Right ventricle myocardium superior (tissue), 1 donor: ENCODE data around the gene AUH. TPM values are rescaled to one million over a fixed set of nuclear protein-coding genes. Genes with fewer than 3 reads are reported as not detected.

ENCODE experiments used
- ATAC-seq: fragments of 200-7000 bp; cut with Tn5 transposase; one replicate; pipeline ENCODE4 v1.9.1; 2020; ENCODE audit warnings: mild to moderate bottlenecking; ENCODE audit not compliant: poor library complexity
- DNase-seq: peaks from one replicate; pipeline ENCODE4 v3.0.0-alpha.2; 2020
- intact Hi-C: fragments of 100-400 bp; cut with DNase I; formaldehyde crosslinking; loops from one replicate; pipeline ENCODE4 v1.11.2; 2022
- total RNA-seq: library from RNA; stranded (reverse); fragmentation: NEBNext Ultra II Directional; extraction: Animal tissue kit (Norgen Biotek cat#: 25700); gene quantifications from one replicate; pipeline ENCODE4 v1.2.1, GENCODE V29; 2021
- donor health status: DM: no; HTN: yes; CAD: no; lungs with severe emphysema.

AUH gene
- total RNA-seq, 1 donor from 2014 or later: 38.5 TPM

DNA sequence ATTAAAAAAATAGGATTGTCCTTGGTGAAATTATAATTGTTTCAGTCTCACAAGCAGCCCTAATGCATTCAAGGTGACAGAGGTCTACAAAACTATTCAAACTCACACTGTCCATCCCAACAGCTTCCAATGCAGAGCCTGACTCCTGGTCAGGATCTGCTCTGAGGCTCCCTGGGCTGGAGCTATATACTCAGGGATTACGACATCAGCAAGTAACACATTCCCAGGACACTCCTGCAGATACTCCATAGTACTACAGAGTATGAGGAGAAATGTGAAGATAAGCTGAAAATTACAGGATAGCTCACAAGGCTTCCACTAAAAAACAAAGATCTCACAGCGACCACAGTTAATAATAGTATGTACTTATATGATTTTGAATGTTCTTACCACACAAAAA is 130.1 kb downstream of the AUH start:
- DNase-seq (no peak), ATAC-seq (no peak)
- intact Hi-C loops: no loop called here

DNA sequence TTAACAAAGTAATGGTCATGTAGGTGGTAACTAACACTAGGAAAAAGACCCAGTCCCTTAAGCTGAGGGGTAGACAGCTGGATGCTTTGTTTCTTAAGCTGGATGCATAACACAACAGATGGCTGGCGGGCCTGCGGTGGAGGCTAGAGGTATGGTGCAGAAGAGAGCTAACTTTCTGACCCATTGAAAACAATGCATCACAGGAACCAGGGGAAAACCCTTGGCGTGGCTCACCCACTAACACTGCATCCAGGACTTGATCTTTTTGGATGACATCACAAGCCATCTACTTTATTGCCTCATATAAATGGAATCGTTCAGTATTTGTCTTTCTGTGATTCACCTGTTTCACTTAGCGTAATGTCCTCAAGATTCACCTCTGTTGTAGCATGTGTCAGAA is 138.7 kb downstream of the AUH start:
- ATAC-seq: peak; percentile 23
- intact Hi-C loops: no loop called here

DNA sequence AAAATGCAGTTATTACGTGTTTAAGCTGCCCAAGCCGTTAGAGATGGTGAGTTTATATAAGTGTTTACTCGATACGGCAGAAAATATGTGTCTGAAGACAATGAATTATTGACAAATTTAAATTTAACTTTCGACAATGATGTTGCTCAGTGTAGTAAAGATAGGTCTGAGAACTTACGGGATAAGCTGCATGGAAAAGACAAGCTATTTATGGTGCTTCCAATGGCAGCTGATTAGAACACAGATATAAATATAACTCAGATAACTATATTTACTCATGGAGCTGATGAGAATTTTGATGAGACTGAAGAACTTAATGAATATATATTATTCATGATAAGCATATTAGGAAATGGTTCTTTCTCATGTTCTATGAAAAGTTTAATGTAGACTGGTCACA is 139.3 kb downstream of the AUH start:
- DNase-seq (no peak), ATAC-seq (peak; percentile 70)
- intact Hi-C loops: no loop called here

More for the DNA sequence above, 138.7 kb downstream of the AUH start:
- DNase-seq: no peak

- ATAC-seq: no peak
- DNase-seq: no peak
- intact Hi-C loops: no loop called here
These were observed 140.4 kb downstream of the AUH start for GRCh38 chr9:91221332-91221731.

- intact Hi-C loops: no loop called here
- peak; percentile 67 for ATAC-seq
- DNase-seq: peak; percentile 49
These were observed 141.1 kb downstream of the AUH start for GRCh38 chr9:91220491-91221135.

DNA sequence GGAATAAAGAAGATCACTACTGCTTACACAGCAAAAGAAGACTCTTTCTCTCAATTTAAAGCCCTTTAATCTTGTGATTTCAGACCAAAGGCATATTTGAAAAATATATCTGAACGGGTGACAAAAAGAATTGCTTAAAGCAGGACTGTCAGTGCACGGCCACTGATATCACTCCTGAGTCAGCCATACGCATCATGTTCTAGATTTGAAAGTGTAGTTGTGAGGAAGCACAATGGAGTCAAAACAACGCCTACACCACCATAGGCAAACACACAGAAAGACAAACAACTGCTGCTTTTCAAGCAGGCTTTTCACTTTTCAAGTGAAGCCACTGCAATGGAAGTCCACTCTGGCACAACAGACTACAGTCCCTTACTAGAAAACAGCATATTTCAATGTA is 141.7 kb downstream of the AUH start:
- intact Hi-C loops: no loop called here
- ATAC-seq (no peak), DNase-seq (no peak)

DNA sequence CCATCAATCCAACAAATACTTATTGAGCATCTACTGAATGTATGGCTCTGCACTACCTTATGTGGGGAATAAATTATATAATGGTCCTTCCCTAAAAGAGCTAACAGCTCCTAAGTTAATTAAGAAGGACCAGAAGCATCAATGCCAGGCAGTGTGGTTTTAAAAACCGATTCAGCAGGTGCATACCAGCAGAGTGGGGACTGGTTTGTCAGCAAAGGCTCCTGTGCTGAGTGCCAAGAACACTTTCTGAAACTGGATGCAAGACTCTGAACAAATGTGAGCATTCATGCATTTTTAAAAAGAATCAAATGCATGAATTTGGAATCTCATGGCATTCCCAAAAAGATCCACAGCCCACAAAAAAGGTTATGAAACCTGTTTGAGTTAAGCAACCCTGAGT is 142.2 kb downstream of the AUH start:
- intact Hi-C loops: no loop called here
- DNase-seq (no peak), ATAC-seq (no peak)

DNA sequence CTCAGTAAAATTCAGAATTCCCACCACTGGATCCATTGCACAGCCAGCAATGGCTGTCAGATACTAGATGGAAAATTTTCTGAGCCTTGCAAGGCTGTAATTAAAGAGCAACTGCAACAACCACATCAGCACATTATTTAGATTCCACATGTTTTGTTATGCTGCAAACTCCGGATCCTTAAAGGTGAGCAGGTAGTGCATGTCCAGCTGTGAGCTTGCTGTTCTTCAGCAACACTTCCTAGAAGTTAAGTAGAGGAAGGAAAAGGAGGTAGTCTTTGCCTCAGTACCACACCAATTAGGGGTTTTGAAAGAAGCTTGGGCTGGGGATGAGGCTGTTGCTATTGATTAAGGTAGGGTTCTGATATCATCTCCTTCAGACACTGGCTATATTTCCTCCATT is 144.3 kb downstream of the AUH start:
- DNase-seq (no peak), ATAC-seq (no peak)
- intact Hi-C loops: no loop called here

DNA sequence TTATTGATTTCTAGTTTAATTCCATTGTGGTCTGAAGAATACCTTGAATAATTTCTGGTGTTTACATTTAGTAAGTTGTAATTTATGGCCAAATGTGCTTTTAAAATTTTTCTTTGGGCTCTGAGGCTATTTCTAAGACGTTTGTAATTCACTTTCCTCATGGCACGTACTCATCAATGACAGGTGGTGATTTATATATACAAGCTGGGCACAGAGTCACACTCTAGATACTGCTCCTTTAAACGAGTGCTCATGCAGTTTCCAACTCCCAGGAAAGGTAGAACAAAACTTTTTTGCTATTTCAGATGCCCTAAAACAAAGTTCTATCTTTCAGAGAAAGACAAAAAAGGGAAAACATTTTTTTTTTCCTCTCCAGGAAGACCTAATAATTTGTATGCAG is 146.9 kb downstream of the AUH start:
- ATAC-seq: no peak
- intact Hi-C loops: no loop called here

GRCh38 chr9:91214086-91214485 is 147.6 kb downstream of the AUH start:
- intact Hi-C loops: no loop called here
- ATAC-seq (no peak), DNase-seq (no peak)

More for the DNA sequence above, 146.9 kb downstream of the AUH start:
- no peak for DNase-seq

- DNase-seq (no peak), ATAC-seq (no peak)
- intact Hi-C loops: no loop called here
These were observed 149.0 kb downstream of the AUH start for GRCh38 chr9:91212596-91213243.

GRCh38 chr9:91211919-91212318 is 149.8 kb downstream of the AUH start:
- ATAC-seq: no peak
- intact Hi-C loops: no loop called here
- no peak for DNase-seq

GRCh38 chr9:91211414-91211813 is 150.3 kb downstream of the AUH start:
- DNase-seq: no peak
- no peak for ATAC-seq
- intact Hi-C loops: no loop called here

DNA sequence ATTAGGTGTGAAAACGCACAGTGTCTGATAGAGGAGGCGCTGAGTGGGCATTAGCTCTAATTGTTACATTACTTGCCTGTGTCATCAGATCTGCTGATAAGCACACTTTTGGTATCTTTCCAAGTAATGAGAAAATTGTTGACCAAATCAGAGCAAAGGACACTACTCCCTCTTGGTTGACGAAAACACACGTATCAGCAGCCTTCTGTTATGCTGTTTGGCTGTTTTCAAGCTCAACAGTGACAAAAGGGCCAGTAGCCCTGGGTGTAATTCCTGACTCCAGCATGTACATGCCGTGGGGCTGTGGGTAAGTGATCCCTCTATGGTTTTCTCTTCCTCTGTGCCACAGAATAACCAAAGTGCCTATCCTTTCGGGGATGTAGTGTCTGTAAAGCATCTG is 151.4 kb downstream of the AUH start:
- DNase-seq (no peak), ATAC-seq (no peak)
- intact Hi-C loops: no loop called here

GRCh38 chr9:91208837-91209236 is 152.9 kb downstream of the AUH start:
- no peak for DNase-seq
- ATAC-seq: peak; percentile 27
- intact Hi-C loops: no loop called here

DNA sequence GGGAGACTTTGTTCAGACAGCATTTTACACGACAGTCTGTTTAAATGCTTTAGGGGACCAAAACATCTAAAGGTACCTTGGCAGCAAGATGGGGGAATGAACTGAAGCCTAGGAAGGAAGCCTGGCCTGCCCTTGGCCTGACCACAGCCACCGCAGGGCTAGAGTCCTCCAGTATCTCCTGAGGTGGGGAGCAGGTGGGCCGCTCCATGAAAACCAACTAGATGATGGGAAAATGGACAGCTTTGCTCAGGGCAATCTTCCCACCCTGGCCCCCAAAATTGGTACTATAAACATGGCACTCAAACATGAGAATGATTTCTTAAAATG is 153.3 kb downstream of the AUH start:
- no peak for DNase-seq
- intact Hi-C loops: no loop called here

GRCh38 chr9:91207729-91208418 is 153.8 kb downstream of the AUH start:
- intact Hi-C loops: no loop called here
- no peak for DNase-seq
- peak; percentile 89 for ATAC-seq

More for the DNA sequence above, 153.3 kb downstream of the AUH start:
- ATAC-seq: peak; percentile 16

GRCh38 chr9:91207397-91207728 is 154.4 kb downstream of the AUH start:
- ATAC-seq (no peak), DNase-seq (no peak)
- intact Hi-C loops: no loop called here

- no peak for ATAC-seq
- intact Hi-C loops: no loop called here
- no peak for DNase-seq
These were observed 154.9 kb downstream of the AUH start for GRCh38 chr9:91206806-91207205.

DNA sequence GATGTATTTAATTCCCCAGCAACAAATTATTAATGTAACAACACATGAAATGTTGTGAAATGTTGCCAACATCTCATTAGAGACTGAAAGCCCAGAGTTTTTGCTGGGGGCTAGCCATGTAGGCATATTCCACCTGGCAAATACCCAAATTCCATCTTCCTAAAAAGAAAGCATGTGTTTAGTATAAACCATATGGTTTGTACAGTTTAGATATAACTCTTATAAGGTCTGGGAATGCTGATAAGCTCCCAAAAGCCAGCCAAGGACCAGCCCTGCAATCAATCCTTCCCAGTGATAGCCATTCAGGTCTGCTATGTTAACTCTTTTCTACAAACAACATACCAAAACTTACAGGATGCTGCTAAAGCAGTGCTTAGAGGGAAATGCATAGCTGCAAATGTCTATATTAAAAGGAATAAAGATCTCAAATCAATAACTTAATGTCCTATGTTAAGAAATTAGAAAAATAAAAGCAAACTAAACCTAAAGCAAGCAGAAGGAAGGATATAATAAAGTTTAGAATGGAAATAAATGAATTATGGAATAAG is 158.9 kb downstream of the AUH start:
- no peak for ATAC-seq
- intact Hi-C loops: no loop called here
- no peak for DNase-seq
